Adrenal gland (tissue), 5 donors: ENCODE results near the gene C12orf57.

ENCODE experiments used
- POLR2A ChIP-seq, 2 donors: fragments of 450-650 bp; IDR thresholded peaks; one replicate each; pipeline ENCODE4 v1.6.1; 2017; ENCODE audit warnings: antibody characterized with exemption in 2 of 2, mild to moderate bottlenecking in 2 of 2, moderate library complexity in 1 of 2
- TF ChIP-seq, protein P1 (sequence below), 6 experiments: fragments of 450-650 bp in 4 of 6; fragments of 200-600 bp in 2 of 6; sonication (generic) in 1 of 6; IDR thresholded peaks; 1 replicate in 5 of 6; 2 replicates in 1 of 6; pipeline versions ENCODE4 v1.5.1 to v1.8.0; 2016 to 2021; ENCODE audit warnings: antibody characterized with exemption in 6 of 6, mild to moderate bottlenecking in 2 of 6, moderate library complexity in 1 of 6
- donor health status: DM: no; HTN: no; CAD: no.

DNA sequence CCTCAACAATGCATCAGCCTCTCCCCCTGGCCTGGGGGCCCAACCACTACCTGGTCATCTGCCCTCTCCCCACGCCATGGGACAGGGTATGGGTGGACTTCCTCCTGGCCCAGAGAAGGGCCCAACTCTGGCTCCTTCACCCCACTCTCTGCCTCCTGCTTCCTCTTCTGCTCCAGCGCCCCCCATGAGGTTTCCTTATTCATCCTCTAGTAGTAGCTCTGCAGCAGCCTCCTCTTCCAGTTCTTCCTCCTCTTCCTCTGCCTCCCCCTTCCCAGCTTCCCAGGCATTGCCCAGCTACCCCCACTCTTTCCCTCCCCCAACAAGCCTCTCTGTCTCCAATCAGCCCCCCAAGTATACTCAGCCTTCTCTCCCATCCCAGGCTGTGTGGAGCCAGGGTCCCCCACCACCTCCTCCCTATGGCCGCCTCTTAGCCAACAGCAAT is 7.6 kb upstream of the C12orf57 start:
- TF ChIP-seq, protein P1, sequence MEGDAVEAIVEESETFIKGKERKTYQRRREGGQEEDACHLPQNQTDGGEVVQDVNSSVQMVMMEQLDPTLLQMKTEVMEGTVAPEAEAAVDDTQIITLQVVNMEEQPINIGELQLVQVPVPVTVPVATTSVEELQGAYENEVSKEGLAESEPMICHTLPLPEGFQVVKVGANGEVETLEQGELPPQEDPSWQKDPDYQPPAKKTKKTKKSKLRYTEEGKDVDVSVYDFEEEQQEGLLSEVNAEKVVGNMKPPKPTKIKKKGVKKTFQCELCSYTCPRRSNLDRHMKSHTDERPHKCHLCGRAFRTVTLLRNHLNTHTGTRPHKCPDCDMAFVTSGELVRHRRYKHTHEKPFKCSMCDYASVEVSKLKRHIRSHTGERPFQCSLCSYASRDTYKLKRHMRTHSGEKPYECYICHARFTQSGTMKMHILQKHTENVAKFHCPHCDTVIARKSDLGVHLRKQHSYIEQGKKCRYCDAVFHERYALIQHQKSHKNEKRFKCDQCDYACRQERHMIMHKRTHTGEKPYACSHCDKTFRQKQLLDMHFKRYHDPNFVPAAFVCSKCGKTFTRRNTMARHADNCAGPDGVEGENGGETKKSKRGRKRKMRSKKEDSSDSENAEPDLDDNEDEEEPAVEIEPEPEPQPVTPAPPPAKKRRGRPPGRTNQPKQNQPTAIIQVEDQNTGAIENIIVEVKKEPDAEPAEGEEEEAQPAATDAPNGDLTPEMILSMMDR (IDR thresholded peaks at IDR 0.05) = no peak
- TF ChIP-seq POLR2A (IDR thresholded peaks at IDR 0.05) = peak in 1 of 2 donors; percentile 0
